ENCODE measurements around the gene C10orf105.

The C10orf105 gene

DNA sequence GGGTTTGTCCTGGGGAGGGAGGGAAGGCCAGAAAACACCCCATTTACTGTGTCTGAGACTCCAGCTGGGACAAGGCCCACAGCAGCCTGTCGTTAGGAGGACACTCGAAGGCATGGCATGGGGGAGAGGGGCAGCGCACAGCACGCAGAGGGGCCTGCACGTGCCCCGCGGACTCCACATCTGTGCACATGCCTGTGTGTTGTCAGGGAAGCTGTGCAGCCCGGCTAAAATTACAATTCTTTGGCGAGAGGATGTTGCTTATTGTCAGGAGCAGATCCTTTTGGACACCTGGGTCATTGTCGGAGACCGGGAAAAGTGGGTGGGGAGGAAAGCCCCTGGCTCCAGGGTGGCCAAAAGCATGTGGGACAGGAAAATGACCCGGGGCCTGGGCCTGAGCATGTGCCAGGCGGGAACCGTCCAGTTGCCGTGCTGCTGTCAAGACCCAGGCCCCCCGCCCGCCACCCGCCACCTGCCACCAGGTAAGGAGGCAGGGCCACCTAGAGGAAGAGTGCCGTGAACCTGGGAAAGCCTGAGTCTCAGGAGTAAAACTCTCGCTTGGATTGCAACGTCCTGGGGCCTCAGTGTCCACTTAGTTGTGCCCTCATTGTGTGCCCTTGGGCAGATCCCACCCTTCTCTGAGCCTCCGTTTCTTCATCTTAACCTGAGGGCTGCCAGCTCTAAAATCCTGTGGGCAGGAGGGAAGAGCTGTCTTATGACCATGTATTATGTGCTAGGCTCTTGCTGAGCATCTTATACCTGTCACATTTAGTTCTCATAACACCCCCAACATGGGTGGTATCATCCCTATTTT, 46.5 kb upstream of the C10orf105 start:
- POLR2A ChIA-PET, result no interaction called here
- CTCF ChIA-PET, result interaction anchor here (0.6 kb wide), 1 partner anchor 279 kb away, joined by 4 read pairs; no protein-coding TSS in a partner anchor
- H3K27ac ChIP-seq (ENCODE audit: extremely low read depth, low read depth, low read length), result no peak overlapping the region
- H3K9me3 ChIP-seq (ENCODE audit: control insufficient read depth, insufficient read depth, low read depth, low read length), result no peaks in the 10 kb centered on the region
- TF ChIP-seq ZNF610 (tag by site-specific recombination; IDR thresholded peaks at IDR 0.05; ENCODE audit: borderline replicate concordance) (no peak), ZNF704 (tag by site-specific recombination; IDR thresholded peaks at IDR 0.05) (no peak), ZNF549 (tag by site-specific recombination; IDR thresholded peaks at IDR 0.05) (no peak), ZNF473 (tag by site-specific recombination; IDR thresholded peaks at IDR 0.05) (no peak), OVOL3 (tag by site-specific recombination; IDR thresholded peaks at IDR 0.05) (no peak), ZNF501 (tag by site-specific recombination; IDR thresholded peaks at IDR 0.05) (no peak)
- H3K4me3 ChIP-seq (ENCODE audit: low read depth, low read length), result no peak overlapping the region
- no peaks in the 10 kb centered on the region for H3K36me3 ChIP-seq (ENCODE audit: control insufficient read depth in 2 of 2, insufficient read depth in 1 of 2, low read length in 2 of 2)
- H3K4me1 ChIP-seq (ENCODE audit: control insufficient read depth, insufficient read depth, low read length), result no peaks in the 10 kb centered on the region

GRCh38 chr10:71765176-71765904, 45.8 kb upstream of the C10orf105 start:
- Histone ChIP-seq H3K4me1 (ENCODE audit: control insufficient read depth, insufficient read depth, low read length) (no peaks in the 10 kb centered on the region), H3K27ac (ENCODE audit: extremely low read depth, low read depth, low read length) (no peak overlapping the region), H3K36me3 (ENCODE audit: control insufficient read depth in 2 of 2, insufficient read depth in 1 of 2, low read length in 2 of 2) (no peaks in the 10 kb centered on the region), H3K4me3 (ENCODE audit: low read depth, low read length) (no peak overlapping the region), H3K9me3 (ENCODE audit: control insufficient read depth, insufficient read depth, low read depth, low read length) (no peaks in the 10 kb centered on the region)
- TF ChIP-seq ZNF174 (tag by site-specific recombination; IDR thresholded peaks at IDR 0.05) (no peak), ZEB2 (tag by site-specific recombination; IDR thresholded peaks at IDR 0.05) (no peak), SETDB1 (IDR thresholded peaks at IDR 0.05; ENCODE audit: insufficient read length, low read length) (no peak), ZBTB17 (tag by site-specific recombination; IDR thresholded peaks at IDR 0.05) (no peak), ZNF211 (tag by site-specific recombination; IDR thresholded peaks at IDR 0.05; ENCODE audit: low read depth) (no peak), ZNF354C (tag by site-specific recombination; IDR thresholded peaks at IDR 0.05; ENCODE audit: borderline replicate concordance, low read depth) (no peak), ZBTB10 (tag by site-specific recombination; IDR thresholded peaks at IDR 0.05) (no peak), ZNF202 (tag by site-specific recombination; IDR thresholded peaks at IDR 0.05; ENCODE audit: borderline replicate concordance) (no peak), WT1 (tag by site-specific recombination; IDR thresholded peaks at IDR 0.05) (no peak), ZNF302 (tag by site-specific recombination; IDR thresholded peaks at IDR 0.05; ENCODE audit: low read depth) (no peak), REPIN1 (tag by site-specific recombination; IDR thresholded peaks at IDR 0.05; ENCODE audit: low read depth) (no peak), ZNF16 (tag by site-specific recombination; IDR thresholded peaks at IDR 0.05; ENCODE audit: low read depth) (no peak), PRDM10 (tag by site-specific recombination; IDR thresholded peaks at IDR 0.05) (no peak), ZNF423 (tag by site-specific recombination; IDR thresholded peaks at IDR 0.05) (no peak), ZNF530 (tag by site-specific recombination; IDR thresholded peaks at IDR 0.05; ENCODE audit: low read depth) (no peak), ZBTB20 (tag by site-specific recombination; IDR thresholded peaks at IDR 0.05) (no peak), ZNF692 (tag by site-specific recombination; IDR thresholded peaks at IDR 0.05) (no peak), ZNF48 (tag by site-specific recombination; IDR thresholded peaks at IDR 0.05) (no peak)
- CTCF ChIA-PET, result interaction anchor here (0.6 to 2.7 kb wide), 3 partner anchors 8 to 132 kb away, joined by 3 to 17 read pairs (median 3); partner anchors contain the start of gene VSIR
- POLR2A ChIA-PET, result no interaction called here
